ENCODE measurements around the gene TXK.

- TF ChIP-seq, protein P1, sequence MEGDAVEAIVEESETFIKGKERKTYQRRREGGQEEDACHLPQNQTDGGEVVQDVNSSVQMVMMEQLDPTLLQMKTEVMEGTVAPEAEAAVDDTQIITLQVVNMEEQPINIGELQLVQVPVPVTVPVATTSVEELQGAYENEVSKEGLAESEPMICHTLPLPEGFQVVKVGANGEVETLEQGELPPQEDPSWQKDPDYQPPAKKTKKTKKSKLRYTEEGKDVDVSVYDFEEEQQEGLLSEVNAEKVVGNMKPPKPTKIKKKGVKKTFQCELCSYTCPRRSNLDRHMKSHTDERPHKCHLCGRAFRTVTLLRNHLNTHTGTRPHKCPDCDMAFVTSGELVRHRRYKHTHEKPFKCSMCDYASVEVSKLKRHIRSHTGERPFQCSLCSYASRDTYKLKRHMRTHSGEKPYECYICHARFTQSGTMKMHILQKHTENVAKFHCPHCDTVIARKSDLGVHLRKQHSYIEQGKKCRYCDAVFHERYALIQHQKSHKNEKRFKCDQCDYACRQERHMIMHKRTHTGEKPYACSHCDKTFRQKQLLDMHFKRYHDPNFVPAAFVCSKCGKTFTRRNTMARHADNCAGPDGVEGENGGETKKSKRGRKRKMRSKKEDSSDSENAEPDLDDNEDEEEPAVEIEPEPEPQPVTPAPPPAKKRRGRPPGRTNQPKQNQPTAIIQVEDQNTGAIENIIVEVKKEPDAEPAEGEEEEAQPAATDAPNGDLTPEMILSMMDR (IDR thresholded peaks at IDR 0.05), result no peak
- TF ChIP-seq POLR2A (IDR thresholded peaks at IDR 0.05), result no peak
These were observed 5.6 kb upstream of the TXK start for GRCh38 chr4:48139691-48140090.

All from lower leg skin (tissue), 3 donors.